ENCODE measurements around the gene NEURL1.

Gene NEURL1

GRCh38 chr10:103595933-103596726, 102.6 kb downstream of the NEURL1 start:
- no peak for DNase-seq (ENCODE audit: extremely low read depth, low read depth)
- TF ChIP-seq CTCF (IDR thresholded peaks at IDR 0.05; ENCODE audit: low read depth, low read length): no peak

DNA sequence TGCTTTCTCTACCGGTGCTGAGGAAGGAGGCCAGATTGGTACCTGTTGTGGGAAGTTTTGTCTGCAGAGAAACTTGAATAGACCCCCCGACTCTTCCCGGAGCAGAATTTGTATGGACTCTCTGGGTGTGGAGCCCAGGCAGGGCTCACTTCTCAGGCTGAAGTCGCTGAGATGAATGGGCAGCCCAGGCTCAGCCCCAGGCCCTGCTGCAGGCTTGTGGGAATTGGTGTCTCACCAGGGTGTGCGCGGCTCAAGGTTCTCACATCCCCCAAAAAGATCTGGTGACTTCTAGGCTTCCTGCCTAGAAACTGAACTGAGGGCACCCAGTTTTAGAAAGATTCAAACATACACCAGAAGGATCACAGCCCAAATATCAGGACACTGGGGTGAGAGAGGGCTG, 103.5 kb downstream of the NEURL1 start:
- DNase-seq (ENCODE audit: extremely low read depth, low read depth): no peak
- TF ChIP-seq CTCF (IDR thresholded peaks at IDR 0.05; ENCODE audit: low read depth, low read length): no peak

- no peak for DNase-seq (ENCODE audit: extremely low read depth, low read depth)
- peak; percentile 69 for TF ChIP-seq CTCF (IDR thresholded peaks at IDR 0.05; ENCODE audit: low read depth, low read length)
Measured at GRCh38 chr10:103598654-103599115, 105.2 kb downstream of the NEURL1 start.

- TF ChIP-seq CTCF (IDR thresholded peaks at IDR 0.05; ENCODE audit: low read depth, low read length): no peak
- no peak for DNase-seq (ENCODE audit: extremely low read depth, low read depth)
Measured at GRCh38 chr10:103599211-103599610, 105.7 kb downstream of the NEURL1 start.

DNA sequence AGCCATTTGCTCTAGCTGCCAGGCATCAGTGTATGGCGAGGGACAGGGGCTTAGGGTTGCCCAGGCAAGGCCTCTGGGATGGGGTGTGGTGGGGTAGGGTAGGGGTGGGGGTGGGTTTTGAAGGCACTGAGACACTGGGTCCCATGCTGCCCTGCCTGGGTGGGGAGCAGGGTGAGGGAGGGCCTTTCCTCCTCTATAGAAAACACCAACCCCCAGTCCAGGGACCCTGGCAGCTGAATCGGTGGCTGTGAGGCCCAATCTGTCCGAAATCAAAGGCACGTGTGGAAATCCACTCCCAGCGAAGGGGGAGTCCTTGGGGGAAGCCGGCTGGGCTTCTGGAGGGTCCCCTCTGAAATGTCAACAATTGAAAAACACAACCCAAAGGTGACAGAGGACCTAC, 106.4 kb downstream of the NEURL1 start:
- TF ChIP-seq CTCF (IDR thresholded peaks at IDR 0.05; ENCODE audit: low read depth, low read length): no peak

DNA sequence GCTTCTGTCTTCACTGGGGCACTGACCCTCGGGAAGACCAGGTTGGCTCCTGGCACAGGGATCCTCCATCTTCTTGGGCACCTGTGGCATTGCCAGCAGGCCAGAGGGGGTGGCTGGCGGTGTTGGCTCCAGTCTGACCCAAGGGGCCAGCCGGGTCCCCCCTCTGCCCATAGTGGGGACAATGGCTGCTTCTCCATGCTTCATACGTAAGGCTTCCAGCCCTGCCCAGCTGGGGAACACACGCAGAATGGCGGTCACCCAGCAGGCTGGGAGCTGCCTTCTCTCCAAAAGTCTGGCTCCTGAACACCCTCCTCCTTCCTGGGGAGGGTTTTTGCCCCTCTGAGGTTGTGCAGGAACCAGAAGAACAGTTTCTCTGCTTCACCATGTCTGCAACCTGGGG, 106.8 kb downstream of the NEURL1 start:
- no peak for DNase-seq (ENCODE audit: extremely low read depth, low read depth)
- no peak for TF ChIP-seq CTCF (IDR thresholded peaks at IDR 0.05; ENCODE audit: low read depth, low read length)

More for the DNA sequence above, 106.4 kb downstream of the NEURL1 start:
- DNase-seq (ENCODE audit: extremely low read depth, low read depth): no peak

- TF ChIP-seq CTCF (IDR thresholded peaks at IDR 0.05; ENCODE audit: low read depth, low read length): no peak
- no peak for DNase-seq (ENCODE audit: extremely low read depth, low read depth)
Measured at GRCh38 chr10:103600956-103601569, 107.6 kb downstream of the NEURL1 start.

All from AG09319 (cell line).